NOMO-1 (cell line): ENCODE results near the gene FAM171A2.
"Not testable (repeated sequence)": the region's sequence is repeated elsewhere in the genome, so short reads cannot be mapped to it uniquely, and the experiment has no call there.

ENCODE experiments used
- DNase-seq, 2 experiments: peaks; one replicate each; lab custom pipeline; 2025; ENCODE audit not compliant: unreplicated experiment in 2 of 2; lab: John Stamatoyannopoulos, UW

FAM171A2 gene

GRCh38 chr17:44348234-44348987 lies 15.2 kb downstream of the FAM171A2 start:
- peak; percentile 90 to 98 for DNase-seq

- DNase-seq, result not testable (repeated sequence)
Observed at GRCh38 chr17:44347206-44348055, 16.2 kb downstream of the FAM171A2 start.

- DNase-seq, result no peak
Observed at GRCh38 chr17:44346064-44346844, 17.4 kb downstream of the FAM171A2 start.

GRCh38 chr17:44345454-44346026 lies 18.1 kb downstream of the FAM171A2 start:
- peak; percentile 23 to 35 for DNase-seq

- peak; percentile 97 to 98 for DNase-seq
Observed at GRCh38 chr17:44344939-44345453, 18.7 kb downstream of the FAM171A2 start, which contains the start of gene GRN. Gene GRN (plus strand): TSS chr17:44345302. CDS start chr17:44349165, 3,863 bp downstream.

- DNase-seq, result no peak
Observed at GRCh38 chr17:44343510-44344209, 20.0 kb downstream of the FAM171A2 start.

- DNase-seq, result not testable (repeated sequence)
Observed at GRCh38 chr17:44340553-44340952, 23.1 kb downstream of the FAM171A2 start.

GRCh38 chr17:44338702-44339101 lies 25.0 kb downstream of the FAM171A2 start:
- no peak for DNase-seq

- DNase-seq, result no peak
Observed at GRCh38 chr17:44335968-44336367, 27.7 kb downstream of the FAM171A2 start.

GRCh38 chr17:44335564-44335963 lies 28.1 kb downstream of the FAM171A2 start:
- DNase-seq, result no peak

GRCh38 chr17:44334727-44335126 lies 28.9 kb downstream of the FAM171A2 start:
- DNase-seq, result peak in 1 of 2 experiments; percentile 47

- DNase-seq, result no peak
Observed at GRCh38 chr17:44334315-44334714, 29.3 kb downstream of the FAM171A2 start.

GRCh38 chr17:44333371-44333770 lies 30.3 kb downstream of the FAM171A2 start:
- DNase-seq, result peak in 1 of 2 experiments; percentile 57

- peak; percentile 54 to 68 for DNase-seq
Observed at GRCh38 chr17:44331249-44331760, 32.3 kb downstream of the FAM171A2 start.

GRCh38 chr17:44330263-44330662 lies 33.4 kb downstream of the FAM171A2 start:
- not testable (repeated sequence) for DNase-seq

- DNase-seq, result not testable (repeated sequence)
Observed at GRCh38 chr17:44329516-44329915, 34.1 kb downstream of the FAM171A2 start.

GRCh38 chr17:44327715-44328449 lies 35.8 kb downstream of the FAM171A2 start:
- no peak for DNase-seq

GRCh38 chr17:44326861-44327444 lies 36.7 kb downstream of the FAM171A2 start:
- peak; percentile 95 to 96 for DNase-seq
